Measurements from ENCODE around the gene ZNF580. TPM values are rescaled to one million over a fixed set of nuclear protein-coding genes. Genes with fewer than 3 reads are reported as not detected.
A peak's percentile ranks its signal among the peaks of the same experiment; 100 is the strongest.

ZNF580 gene
- total RNA-seq, 4 donors from 2014 or later = 8.8 to 19.1 (median 12.9) TPM

GRCh38 chr19:55622242-55622969 lies 18.4 kb upstream of the ZNF580 start:
- 83 to 89% methylated on average over 8 to 11 of the region's 40 CpGs for WGBS, 2 donors
- H3K4me1 ChIP-seq = peaks cover 2 to 29% (median 6%) of the 10 kb centered on the region in 3 donors
- H3K27ac ChIP-seq = no peak overlapping the region
- intact Hi-C loops (cut with DNase I) = no loop called here
- H3K36me3 ChIP-seq = peaks cover 0 to 29% (median 3%) of the 10 kb centered on the region in 3 donors
- H3K27me3 ChIP-seq = no peaks in the 10 kb centered on the region
- no peaks in the 10 kb centered on the region for H3K9me3 ChIP-seq
- no peak overlapping the region for H3K4me3 ChIP-seq
- no peak for DNase-seq
- TF ChIP-seq POLR2A (IDR thresholded peaks at IDR 0.05) = no peak
- TF ChIP-seq CTCF (IDR thresholded peaks at IDR 0.05) = no peak

- Histone ChIP-seq H3K27ac (peak overlapping the region in 2 of 4 donors; percentile 96 to 98), H3K36me3 (peaks cover 0 to 25% (median 3%) of the 10 kb centered on the region in 3 donors), H3K4me1 (peaks cover 2 to 29% (median 6%) of the 10 kb centered on the region in 3 donors), H3K4me3 (no peak overlapping the region), H3K27me3 (no peaks in the 10 kb centered on the region), H3K9me3 (no peaks in the 10 kb centered on the region)
- 94 to 99% methylated on average over 7 of the region's 7 CpGs for WGBS, 2 donors
- TF ChIP-seq POLR2A (IDR thresholded peaks at IDR 0.05) (no peak), CTCF (IDR thresholded peaks at IDR 0.05) (no peak)
- intact Hi-C loops (cut with DNase I) = no loop called here
- DNase-seq = no peak
Observed at GRCh38 chr19:55623130-55623529, 17.7 kb upstream of the ZNF580 start.

GRCh38 chr19:55623561-55623960 lies 17.2 kb upstream of the ZNF580 start:
- TF ChIP-seq POLR2A (IDR thresholded peaks at IDR 0.05) = no peak
- TF ChIP-seq CTCF (IDR thresholded peaks at IDR 0.05) = no peak
- H3K4me1 ChIP-seq = peaks cover 2 to 28% (median 6%) of the 10 kb centered on the region in 3 donors
- intact Hi-C loops (cut with DNase I) = no loop called here
- H3K27me3 ChIP-seq = no peaks in the 10 kb centered on the region
- H3K36me3 ChIP-seq = peaks cover 0 to 25% (median 3%) of the 10 kb centered on the region in 3 donors
- WGBS, 2 donors = 53 to 59% methylated on average over 7 of the region's 7 CpGs
- H3K27ac ChIP-seq = peak overlapping the region; percentile 95 to 99 (median 97)
- no peak for DNase-seq
- no peaks in the 10 kb centered on the region for H3K9me3 ChIP-seq
- peak overlapping the region in 2 of 4 donors; percentile 70 to 84 for H3K4me3 ChIP-seq

- intact Hi-C loops (cut with DNase I) = no loop called here
- 0% methylated on average over 10 to 20 of the region's 56 CpGs for WGBS, 2 donors
- Histone ChIP-seq H3K27me3 (no peaks in the 10 kb centered on the region), H3K36me3 (peaks cover 0 to 25% (median 3%) of the 10 kb centered on the region in 3 donors), H3K4me1 (peaks cover 2 to 22% (median 6%) of the 10 kb centered on the region in 3 donors), H3K9me3 (no peaks in the 10 kb centered on the region), H3K4me3 (peak within 1 kb of the TSS; percentile 40 to 84 (median 68)), H3K27ac (peak within 1 kb of the TSS; percentile 95 to 99 (median 97))
- TF ChIP-seq POLR2A (IDR thresholded peaks at IDR 0.05) = peak in 2 of 4 donors; percentile 32 to 35
- peak in 1 of 6 experiments; percentile 11 for TF ChIP-seq CTCF (IDR thresholded peaks at IDR 0.05)
- peak; percentile 82 for DNase-seq
Observed at GRCh38 chr19:55624109-55625003, 16.4 kb upstream of the ZNF580 start, which contains the start of gene ZNF784. Gene ZNF784, minus strand, starts transcription at chr19:55624566. Its CDS starts 5 bp downstream, at chr19:55624561.

Data from esophagus squamous epithelium (tissue), 5 donors.